Measurements from ENCODE around the gene GABRA4. TPM values are rescaled to one million over a fixed set of nuclear protein-coding genes. Genes with fewer than 3 reads are reported as not detected.

GABRA4 gene
- total RNA-seq (2021; fragmentation: NEBNext Ultra II Directional; extraction: Animal tissue kit (Norgen Biotek cat#: 25700)) = not detected
- long read RNA-seq = 0 reads

DNA sequence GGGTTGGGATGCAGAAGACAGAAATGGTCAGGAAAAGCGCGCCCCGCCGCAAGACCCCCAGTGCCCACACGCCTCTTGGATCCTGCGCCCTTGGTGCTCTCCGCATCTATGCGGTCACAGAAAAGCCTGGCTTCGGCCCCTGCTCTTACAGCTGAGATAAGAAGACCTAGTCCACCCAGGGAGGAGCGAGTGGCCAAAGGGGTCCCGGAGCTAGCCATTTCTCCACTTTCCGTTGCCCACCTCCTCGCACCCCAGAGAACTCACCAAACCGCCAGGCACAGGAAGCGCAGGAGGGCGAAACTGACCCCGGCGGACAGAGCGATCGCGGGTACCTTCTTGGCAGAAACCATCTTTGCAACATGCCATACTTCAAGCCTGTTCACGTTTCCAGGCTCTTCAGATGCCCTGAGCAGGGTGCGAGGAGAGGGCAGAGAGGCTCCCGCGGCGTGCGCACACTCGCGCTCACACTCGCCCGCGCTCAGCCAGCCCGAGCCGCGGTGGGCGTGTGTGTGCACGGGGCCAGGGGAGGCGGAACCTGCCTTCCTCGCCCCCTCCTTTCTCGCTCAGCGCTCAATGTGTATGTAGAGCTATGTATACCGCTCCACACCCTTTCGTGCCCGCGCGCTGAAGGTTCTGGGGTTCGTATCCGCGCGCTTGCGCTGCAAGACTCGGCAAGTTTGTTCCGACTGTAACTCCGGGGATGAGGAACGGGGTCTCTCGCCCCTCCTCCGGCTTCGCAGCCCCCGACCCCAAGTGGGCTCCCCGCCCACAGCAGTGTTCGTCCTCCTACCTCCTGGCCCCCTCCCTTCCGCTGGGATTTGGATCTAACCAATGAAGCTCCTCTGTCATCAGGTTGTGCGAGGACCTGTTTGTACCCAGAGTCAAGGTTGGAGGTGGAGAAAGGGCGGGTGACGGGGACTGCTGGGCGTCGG, at the start of gene GABRA4:
TSS of gene GABRA4 (minus strand) at position 507 of the 932 bp plus-strand sequence. CDS start at position 350, 157 bp downstream.
- no peaks in the 10 kb centered on the region; the same call in none of the 2 replicates for H3K9me3 Mint-ChIP-seq
- TF ChIP-seq, protein P1, sequence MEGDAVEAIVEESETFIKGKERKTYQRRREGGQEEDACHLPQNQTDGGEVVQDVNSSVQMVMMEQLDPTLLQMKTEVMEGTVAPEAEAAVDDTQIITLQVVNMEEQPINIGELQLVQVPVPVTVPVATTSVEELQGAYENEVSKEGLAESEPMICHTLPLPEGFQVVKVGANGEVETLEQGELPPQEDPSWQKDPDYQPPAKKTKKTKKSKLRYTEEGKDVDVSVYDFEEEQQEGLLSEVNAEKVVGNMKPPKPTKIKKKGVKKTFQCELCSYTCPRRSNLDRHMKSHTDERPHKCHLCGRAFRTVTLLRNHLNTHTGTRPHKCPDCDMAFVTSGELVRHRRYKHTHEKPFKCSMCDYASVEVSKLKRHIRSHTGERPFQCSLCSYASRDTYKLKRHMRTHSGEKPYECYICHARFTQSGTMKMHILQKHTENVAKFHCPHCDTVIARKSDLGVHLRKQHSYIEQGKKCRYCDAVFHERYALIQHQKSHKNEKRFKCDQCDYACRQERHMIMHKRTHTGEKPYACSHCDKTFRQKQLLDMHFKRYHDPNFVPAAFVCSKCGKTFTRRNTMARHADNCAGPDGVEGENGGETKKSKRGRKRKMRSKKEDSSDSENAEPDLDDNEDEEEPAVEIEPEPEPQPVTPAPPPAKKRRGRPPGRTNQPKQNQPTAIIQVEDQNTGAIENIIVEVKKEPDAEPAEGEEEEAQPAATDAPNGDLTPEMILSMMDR (IDR thresholded peaks at IDR 0.05) = no peak
- H3K27me3 Mint-ChIP-seq (ENCODE audit: insufficient read depth) = peaks cover 10% of the 10 kb centered on the region
- H3K4me3 Mint-ChIP-seq = peak within 1 kb of the TSS; percentile 15; the same call in 1 of the 2 replicates
- H3K4me1 Mint-ChIP-seq (ENCODE audit: low read depth) = no peaks in the 10 kb centered on the region
- DNase-seq = no peak
- no peak within 1 kb of the TSS for H3K27ac Mint-ChIP-seq
- no peaks in the 10 kb centered on the region; the same call in 1 of the 2 replicates for H3K36me3 Mint-ChIP-seq (ENCODE audit: low read depth)

DNA sequence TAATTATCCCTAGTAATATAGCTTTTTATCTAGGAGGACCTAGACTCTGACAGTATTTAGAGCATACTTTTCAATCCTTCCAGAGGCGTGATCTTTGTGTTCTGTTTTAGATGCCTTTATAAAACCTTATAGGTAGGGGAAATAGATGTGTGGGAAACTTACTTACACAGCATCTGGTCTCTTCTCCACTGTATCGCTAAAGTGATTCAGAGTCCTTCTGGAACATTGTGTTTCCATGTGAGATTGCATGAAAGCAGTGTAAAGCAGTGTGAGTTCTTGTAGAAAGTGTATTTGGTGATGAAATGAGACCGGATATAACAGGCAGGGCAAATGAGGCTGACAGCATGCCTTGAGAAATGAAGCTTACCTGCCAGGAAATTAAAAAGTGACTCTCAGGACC, 47.4 kb upstream of the GABRA4 start:
- Mint-ChIP-seq H3K36me3 (ENCODE audit: low read depth) (no peaks in the 10 kb centered on the region), H3K4me3 (no peak overlapping the region), H3K4me1 (ENCODE audit: low read depth) (no peaks in the 10 kb centered on the region), H3K27me3 (ENCODE audit: insufficient read depth) (no peaks in the 10 kb centered on the region), H3K27ac (no peak overlapping the region), H3K9me3 (no peaks in the 10 kb centered on the region)
- TF ChIP-seq, protein P1 (IDR thresholded peaks at IDR 0.05) = no peak
- DNase-seq = no peak

DNA sequence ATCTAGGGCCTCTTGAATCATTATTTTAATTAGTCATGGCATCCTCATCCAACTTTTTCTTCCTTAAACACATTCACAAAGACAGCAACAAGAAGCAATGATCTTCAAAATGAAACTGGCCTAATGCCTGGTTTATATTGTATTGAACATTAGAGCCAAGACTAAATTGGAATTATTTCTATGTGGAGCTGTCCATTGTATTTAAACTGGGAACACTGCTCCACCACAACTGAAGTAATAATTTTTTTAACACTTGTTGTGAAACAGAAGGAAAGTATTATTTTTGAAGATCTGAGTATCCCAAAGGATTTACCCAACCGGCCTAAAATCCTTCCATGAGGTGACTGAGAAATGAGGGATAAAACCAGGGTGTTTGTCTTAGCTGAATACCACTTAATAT, 44.9 kb upstream of the GABRA4 start:
- TF ChIP-seq, protein P1 (IDR thresholded peaks at IDR 0.05) = no peak
- H3K4me3 Mint-ChIP-seq = no peak overlapping the region
- no peak for DNase-seq
- H3K27me3 Mint-ChIP-seq (ENCODE audit: insufficient read depth) = no peaks in the 10 kb centered on the region
- H3K4me1 Mint-ChIP-seq (ENCODE audit: low read depth) = no peaks in the 10 kb centered on the region
- no peak overlapping the region for H3K27ac Mint-ChIP-seq
- H3K36me3 Mint-ChIP-seq (ENCODE audit: low read depth) = no peaks in the 10 kb centered on the region
- no peaks in the 10 kb centered on the region for H3K9me3 Mint-ChIP-seq

DNA sequence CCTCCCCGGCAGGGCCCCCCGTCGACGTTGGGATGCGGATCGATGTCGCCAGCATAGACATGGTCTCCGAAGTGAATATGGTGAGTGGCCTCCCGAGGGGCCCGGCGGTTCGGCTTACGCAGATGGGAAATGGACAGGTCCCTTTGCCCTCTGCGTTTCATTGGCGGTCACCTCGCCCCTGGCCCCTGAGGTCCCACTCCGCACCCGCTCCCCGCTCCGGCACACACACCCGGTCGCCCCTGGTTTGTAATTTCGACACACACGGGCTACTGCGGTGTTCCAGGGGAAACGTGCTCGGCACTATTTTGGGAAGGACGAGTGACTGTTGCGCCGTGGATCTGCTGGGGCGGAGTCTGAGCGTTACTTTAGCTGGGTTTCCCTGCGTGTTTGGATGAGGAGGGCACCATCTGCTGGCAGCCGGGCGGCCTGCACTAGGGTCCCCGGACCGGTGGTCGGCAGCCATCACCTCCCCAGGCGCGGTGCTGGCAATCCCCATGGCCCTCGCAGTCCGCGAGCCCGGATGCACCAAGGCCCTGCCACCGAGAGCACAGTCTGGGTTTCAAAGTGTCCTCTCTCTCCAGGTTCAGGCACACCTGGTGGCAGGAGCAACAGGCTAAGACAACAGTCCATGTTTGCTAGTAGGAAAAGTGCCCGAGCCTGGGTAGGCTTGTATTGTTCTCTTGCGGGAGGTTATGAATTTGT, 39.2 kb upstream of the GABRA4 start:
- no peaks in the 10 kb centered on the region for H3K9me3 Mint-ChIP-seq
- DNase-seq = no peak
- no peak overlapping the region for H3K27ac Mint-ChIP-seq
- no peaks in the 10 kb centered on the region for H3K4me1 Mint-ChIP-seq (ENCODE audit: low read depth)
- H3K36me3 Mint-ChIP-seq (ENCODE audit: low read depth) = no peaks in the 10 kb centered on the region
- TF ChIP-seq, protein P1 (IDR thresholded peaks at IDR 0.05) = peak; percentile 53
- H3K4me3 Mint-ChIP-seq = no peak overlapping the region; the same call in 1 of the 2 replicates
- H3K27me3 Mint-ChIP-seq (ENCODE audit: insufficient read depth) = peaks cover 7% of the 10 kb centered on the region

DNA sequence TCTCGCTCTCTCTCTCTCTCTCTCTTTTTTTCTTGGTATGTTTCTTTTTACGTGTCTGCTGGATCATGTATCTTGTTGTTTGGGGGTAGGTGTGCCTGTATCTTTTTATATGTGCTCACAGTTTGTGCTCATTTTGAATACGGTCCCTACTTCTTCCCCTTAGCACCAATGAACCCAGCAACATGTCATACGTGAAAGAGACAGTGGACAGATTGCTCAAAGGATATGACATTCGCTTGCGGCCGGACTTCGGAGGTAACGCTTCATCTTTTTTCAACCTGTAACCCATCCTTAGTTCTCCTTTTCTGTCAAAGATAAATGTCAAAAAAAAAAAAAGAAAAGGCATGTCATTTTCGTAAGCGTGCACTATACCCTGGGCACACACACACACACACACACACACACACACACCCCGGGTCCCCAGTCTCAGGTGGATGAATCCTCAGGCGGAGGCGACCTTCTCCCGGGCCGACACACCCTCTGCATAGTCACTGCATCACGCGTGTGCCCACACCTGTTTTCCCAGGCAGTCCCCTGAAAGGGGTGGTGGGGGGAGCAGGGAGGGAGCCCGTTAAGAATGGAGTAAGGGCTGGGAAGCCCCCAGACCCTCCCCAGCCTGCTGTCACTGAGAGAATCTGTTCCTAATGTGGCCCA, 38.5 kb upstream of the GABRA4 start:
- no peak for DNase-seq
- peaks cover 7% of the 10 kb centered on the region for H3K27me3 Mint-ChIP-seq (ENCODE audit: insufficient read depth)

More for the DNA sequence above, 38.5 kb upstream of the GABRA4 start:
- no peak overlapping the region for H3K27ac Mint-ChIP-seq
- H3K4me3 Mint-ChIP-seq = peak overlapping the region; percentile 0; the same call in 1 of the 2 replicates
- no peaks in the 10 kb centered on the region for H3K4me1 Mint-ChIP-seq (ENCODE audit: low read depth)
- no peaks in the 10 kb centered on the region for H3K9me3 Mint-ChIP-seq
- no peaks in the 10 kb centered on the region for H3K36me3 Mint-ChIP-seq (ENCODE audit: low read depth)
- TF ChIP-seq, protein P1 (IDR thresholded peaks at IDR 0.05) = no peak
